H1 (cell line): ENCODE data around the gene ADORA1. TPM values are rescaled to one million over a fixed set of nuclear protein-coding genes. Genes with fewer than 3 reads are reported as not detected.

Experiments
- CTCF ChIA-PET: fragments of 300-600 bp; sonication (Branson Sonifier 250); formaldehyde crosslinking; loops from one replicate; lab custom pipeline; 2021; ENCODE audit not compliant: partially characterized antibody; lab: Charles Lee
- POLR2A ChIA-PET: fragments of 300-600 bp; sonication (Branson Sonifier 250); formaldehyde crosslinking; loops from one replicate; lab custom pipeline; 2021; ENCODE audit warnings: inconsistent platforms; ENCODE audit not compliant: partially characterized antibody; lab: Charles Lee
- DNase-seq, 2 experiments: peaks; one replicate each; pipeline versions ENCODE4 v3.0.0 to v3.0.0-alpha.2; 2010 to 2022; ENCODE audit warnings: low spot score in 2 of 2, low read depth in 1 of 2, mixed read lengths in 1 of 2
- FAIRE-seq: peaks from 2 replicates; lab custom pipeline; 2011; peaks lifted over from hg19 to GRCh38; lab: Jason Lieb, UNC
- H2AFZ ChIP-seq: 2 replicates; pipeline ENCODE4 v1.8.1; 2012; ENCODE audit warnings: low read length, inconsistent platforms
- H2AK5ac ChIP-seq: 2 replicates; pipeline ENCODE4 v1.6.1; 2013; ENCODE audit warnings: low read depth, low read length
- H2BK120ac ChIP-seq: replicated peaks from 2 replicates; pipeline ENCODE3; 2013; ENCODE audit warnings: low read depth, low read length, inconsistent platforms
- H2BK12ac ChIP-seq: 2 replicates; pipeline ENCODE4 v1.6.1; 2013; ENCODE audit warnings: low read depth, low read length
- H2BK15ac ChIP-seq: 2 replicates; pipeline ENCODE4 v1.6.1; 2013; ENCODE audit warnings: low read length
- H2BK20ac ChIP-seq: 2 replicates; pipeline ENCODE4 v1.6.1; 2013; ENCODE audit warnings: low read length
- H2BK5ac ChIP-seq: 2 replicates; pipeline ENCODE4 v1.6.1; 2013; ENCODE audit warnings: low read depth, low read length
- H3K14ac ChIP-seq: 2 replicates; pipeline ENCODE4 v1.6.1; 2013; ENCODE audit warnings: inconsistent platforms; ENCODE audit not compliant: insufficient read length
- H3K18ac ChIP-seq: 2 replicates; pipeline ENCODE4 v1.6.1; 2013; ENCODE audit warnings: low read length; ENCODE audit errors: extremely low read depth
- H3K23ac ChIP-seq: 2 replicates; pipeline ENCODE4 v1.6.1; 2013; ENCODE audit warnings: inconsistent platforms; ENCODE audit not compliant: insufficient read length
- H3K23me2 ChIP-seq: 2 replicates; pipeline ENCODE4 v1.6.1; 2013; ENCODE audit warnings: low read depth, low read length
- H3K27ac ChIP-seq: 2 replicates; pipeline ENCODE4 v1.6.1; 2011; ENCODE audit warnings: low read depth, low read length, inconsistent platforms
- H3K27me3 ChIP-seq, 4 experiments: replicated peaks in 1 of 4; 1 replicate in 1 of 4; 2 replicates in 3 of 4; pipeline versions ENCODE4 v1.6.1 to v1.8.1; 2011 to 2013; ENCODE audit warnings: low read length in 3 of 4, mild to moderate bottlenecking in 3 of 4, inconsistent platforms in 2 of 4, mixed read lengths in 2 of 4, moderate library complexity in 1 of 4; ENCODE audit not compliant: control insufficient read depth in 3 of 4, insufficient read depth in 3 of 4; ENCODE audit errors: extremely low read depth in 1 of 4
- H3K36me3 ChIP-seq, 4 experiments: 2 replicates each; pipeline versions ENCODE4 v1.6.1 to v1.8.1; 2011 to 2013; ENCODE audit warnings: mild to moderate bottlenecking in 4 of 4, low read length in 3 of 4, moderate library complexity in 2 of 4, control low read depth in 1 of 4, inconsistent platforms in 1 of 4; ENCODE audit not compliant: insufficient read depth in 4 of 4, control insufficient read depth in 2 of 4
- H3K4ac ChIP-seq: replicated peaks from 2 replicates; pipeline ENCODE3; 2013; ENCODE audit warnings: low read length, low read depth, mixed read lengths, inconsistent platforms; ENCODE audit not compliant: insufficient read length
- H3K4me1 ChIP-seq, 4 experiments: replicated peaks in 1 of 4; 1 replicate in 1 of 4; 2 replicates in 3 of 4; pipeline versions ENCODE4 v1.6.1 to v1.8.1; 2011 to 2013; ENCODE audit warnings: low read length in 3 of 4, inconsistent platforms in 2 of 4, mixed read lengths in 1 of 4; ENCODE audit not compliant: insufficient read depth in 4 of 4, control insufficient read depth in 3 of 4
- H3K4me2 ChIP-seq, 2 experiments: 2 replicates each; pipeline versions ENCODE4 v1.6.1 to v1.8.1; 2011 to 2013; ENCODE audit warnings: low read depth in 2 of 2, low read length in 2 of 2, control low read depth in 1 of 2, inconsistent platforms in 1 of 2, mild to moderate bottlenecking in 1 of 2; ENCODE audit not compliant: insufficient read depth in 1 of 2
- H3K4me3 ChIP-seq, 4 experiments: fragments of 200-600, 300-600 bp in 1 of 4; sonication (generic), shearing (Covaris generic), sonication (Bioruptor Twin) in 1 of 4; 2 replicates each; pipeline versions ENCODE4 v1.5.1 to v1.8.1; 2011 to 2016; ENCODE audit warnings: low read length in 4 of 4, low read depth in 3 of 4, control low read depth in 2 of 4, inconsistent platforms in 2 of 4, mild to moderate bottlenecking in 2 of 4, mixed read lengths in 1 of 4, moderate library complexity in 1 of 4; ENCODE audit not compliant: insufficient read depth in 2 of 4; ENCODE audit errors: extremely low read depth in 1 of 4
- H3K56ac ChIP-seq: replicated peaks from 2 replicates; pipeline ENCODE3; 2013; ENCODE audit warnings: low read depth, mild to moderate bottlenecking, mixed read lengths, low read length, inconsistent platforms; ENCODE audit not compliant: insufficient read length
- H3K79me1 ChIP-seq: 2 replicates; pipeline ENCODE4 v1.6.1; 2013; ENCODE audit warnings: low read depth, low read length, control low read depth
- H3K79me2 ChIP-seq, 2 experiments: 2 replicates each; pipeline versions ENCODE4 v1.6.1 to v1.8.1; 2012 to 2013; ENCODE audit warnings: low read length in 2 of 2, mild to moderate bottlenecking in 2 of 2, inconsistent platforms in 1 of 2; ENCODE audit not compliant: insufficient read depth in 2 of 2, control insufficient read depth in 1 of 2
- H3K9ac ChIP-seq, 4 experiments: replicated peaks in 1 of 4; 1 replicate in 1 of 4; 2 replicates in 3 of 4; pipeline versions ENCODE4 v1.6.1 to v1.8.1; 2011 to 2013; ENCODE audit warnings: low read depth in 3 of 4, low read length in 3 of 4, control low read depth in 2 of 4, mild to moderate bottlenecking in 2 of 4, moderate library complexity in 2 of 4, inconsistent platforms in 1 of 4; ENCODE audit errors: extremely low read depth in 1 of 4
- H3K9me3 ChIP-seq, 2 experiments: 2 replicates each; pipeline versions ENCODE4 v1.6.1 to v1.8.1; 2012 to 2013; ENCODE audit warnings: mild to moderate bottlenecking in 2 of 2, moderate library complexity in 2 of 2, control low read depth in 1 of 2, inconsistent platforms in 1 of 2, low read depth in 1 of 2, low read length in 1 of 2, mixed read lengths in 1 of 2; ENCODE audit not compliant: insufficient read depth in 2 of 2
- H4K20me1 ChIP-seq, 2 experiments: replicated peaks in 1 of 2; 2 replicates each; pipeline versions ENCODE3 to v1.8.1; 2011 to 2013; ENCODE audit warnings: inconsistent platforms in 2 of 2, low read length in 2 of 2, mild to moderate bottlenecking in 1 of 2; ENCODE audit not compliant: insufficient read depth in 2 of 2, control insufficient read depth in 1 of 2
- H4K5ac ChIP-seq: 2 replicates; pipeline ENCODE4 v1.6.1; 2013; ENCODE audit warnings: low read length, low read depth, mixed read lengths, inconsistent platforms; ENCODE audit not compliant: insufficient read length
- H4K8ac ChIP-seq: 2 replicates; pipeline ENCODE4 v1.8.0; 2013; ENCODE audit warnings: mild to moderate bottlenecking, moderate library complexity, low read length, inconsistent platforms; ENCODE audit not compliant: insufficient read depth; ENCODE audit errors: extremely low read depth
- H4K91ac ChIP-seq: replicated peaks from 2 replicates; pipeline ENCODE3; 2013; ENCODE audit warnings: low read length, mixed read lengths, inconsistent platforms; ENCODE audit not compliant: insufficient read length
- BACH1 ChIP-seq: IDR thresholded peaks from 2 replicates; pipeline ENCODE4 v1.6.1; 2012; ENCODE audit warnings: low read length, improper control_type of control experiment
- BRCA1 ChIP-seq: IDR thresholded peaks from 2 replicates; pipeline ENCODE4 v1.6.1; 2012; ENCODE audit warnings: low read depth, low read length, improper control_type of control experiment
- CBX5 ChIP-seq: fragments of 300-800, 300-1000 bp; sonication (generic); IDR thresholded peaks from 2 replicates; pipeline ENCODE4 v1.7.1; 2016; ENCODE audit warnings: antibody characterized with exemption, low read length, low read depth
- CBX8 ChIP-seq: fragments of 300-800, 300-1000 bp; sonication (generic); IDR thresholded peaks from 2 replicates; pipeline ENCODE4 v1.7.1; 2016; ENCODE audit warnings: low read depth, low read length, borderline replicate concordance
- CEBPB ChIP-seq: IDR thresholded peaks from 2 replicates; pipeline ENCODE4 v1.6.1; 2012; ENCODE audit warnings: low read depth, low read length
- GABPA ChIP-seq: IDR thresholded peaks from 2 replicates; pipeline ENCODE4 v1.6.1; 2011; ENCODE audit warnings: mild to moderate bottlenecking, low read length, moderate library complexity, borderline replicate concordance; ENCODE audit not compliant: insufficient read depth
- KDM1A ChIP-seq: fragments of 200-600, 300-600 bp; sonication (generic); IDR thresholded peaks from 2 replicates; pipeline ENCODE4 v1.7.1; 2016; ENCODE audit warnings: mild to moderate bottlenecking, low read length, borderline replicate concordance
- POU5F1 ChIP-seq: IDR thresholded peaks from 2 replicates; pipeline ENCODE4 v1.6.1; 2011; ENCODE audit warnings: low read depth, mild to moderate bottlenecking, low read length, moderate library complexity
- RXRA ChIP-seq: IDR thresholded peaks from 2 replicates; pipeline ENCODE4 v1.6.1; 2011; ENCODE audit warnings: low read depth, mild to moderate bottlenecking, low read length, moderate library complexity; ENCODE audit not compliant: insufficient read depth
- SAP30 ChIP-seq: fragments of 300-600 bp; sonication (generic); IDR thresholded peaks from 2 replicates; pipeline ENCODE4 v1.7.1; 2012; ENCODE audit warnings: low read length, moderate library complexity, mild to moderate bottlenecking, inconsistent platforms; ENCODE audit not compliant: insufficient read depth, insufficient replicate concordance
- SP2 ChIP-seq: IDR thresholded peaks from 2 replicates; pipeline ENCODE4 v1.6.1; 2012; ENCODE audit warnings: mild to moderate bottlenecking, low read length, inconsistent platforms
- SUZ12 ChIP-seq: fragments of 200-600 bp; sonication (generic); IDR thresholded peaks from 2 replicates; pipeline ENCODE4 v1.6.1; 2012; ENCODE audit warnings: mild to moderate bottlenecking, inconsistent platforms, low read length, moderate library complexity, mixed read lengths
- TCF12 ChIP-seq: IDR thresholded peaks from 2 replicates; pipeline ENCODE4 v1.6.1; 2011; ENCODE audit warnings: low read depth, mild to moderate bottlenecking, low read length
- WGBS, 2 experiments: shearing (Covaris generic) in 1 of 2; methylation state at CpG; one replicate each; pipeline versions ENCODE4 v1.1.6 to v1.1.7; 2013 to 2015; ENCODE audit warnings: low lambda C conversion rate in 2 of 2, mixed read lengths in 2 of 2, inconsistent platforms in 1 of 2, low coverage in 1 of 2, missing lambda C conversion rate in 1 of 2; ENCODE audit not compliant: insufficient replicate concordance in 2 of 2, insufficient coverage in 1 of 2, insufficient read length in 1 of 2; ENCODE audit errors: extremely low coverage in 1 of 2, missing lambda C conversion rate in 1 of 2; 5-methylcytosine and 5-hydroxymethylcytosine counted together
- polyA plus RNA-seq, 7 experiments: library from polyadenylated mRNA; depleted of rRNA in 3 of 7; stranded (reverse) in 5 of 7; unstranded in 2 of 7; fragments of >200 nt in 5 of 7; fragments of 200-250 nt in 2 of 7; gene quantifications; 1 replicate in 5 of 7; 2 replicates in 1 of 7; 4 replicates in 1 of 7; pipeline versions ENCODE4 v1.2.1 to v1.2.3, GENCODE V29; 2011 to 2013; ENCODE audit warnings: missing spikeins in 2 of 7, mixed read lengths in 2 of 7
- total RNA-seq: library from RNA; stranded (reverse); fragmentation: NEBNext Ultra II Directional; extraction: Animal tissue kit (Norgen Biotek cat#: 25700); gene quantifications from 2 replicates; pipeline ENCODE4 v1.2.1, GENCODE V29; 2021
- TF ChIP-seq, protein P1 (sequence below): IDR thresholded peaks from 2 replicates; pipeline ENCODE4 v1.6.1; 2012; ENCODE audit warnings: inconsistent platforms

The ADORA1 gene
- total and polyA plus RNA-seq, 2 of the 8 experiments (the other 6 are each of a cell fraction or from before 2014, with no cell fraction given), result 3.3 to 6.7 TPM

DNA sequence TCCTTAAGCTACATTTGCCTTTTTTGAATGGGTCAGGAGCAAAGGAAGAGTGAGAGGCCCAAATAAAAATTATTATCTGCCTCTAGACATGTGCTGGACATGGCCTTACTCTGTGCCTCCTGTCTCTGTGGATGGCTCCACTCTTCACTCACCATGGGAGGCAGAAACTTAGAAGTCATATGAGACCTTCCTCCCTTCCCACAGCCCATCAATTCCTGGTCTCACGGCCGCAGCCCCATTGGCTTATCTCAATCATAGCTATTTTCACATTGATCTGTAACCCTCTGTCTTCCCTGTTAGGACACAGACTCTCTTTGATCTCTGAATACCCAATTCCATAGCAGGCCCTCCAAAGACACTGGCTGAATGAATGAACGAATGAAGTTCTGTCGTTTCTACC, 14.2 kb upstream of the ADORA1 start:
- Histone ChIP-seq H3K4me2 (no peak overlapping the region), H3K27me3 (peaks cover 0 to 6% (median 3%) of the 10 kb centered on the region in 4 experiments; a peak in 4 of 7 replicates), H3K14ac (no peak overlapping the region), H2BK20ac (no peak overlapping the region), H2AK5ac (no peak overlapping the region), H4K91ac (no peak overlapping the region), H3K79me2 (no peaks in the 10 kb centered on the region), H3K4me1 (peaks cover 0 to 2% (median under 1%) of the 10 kb centered on the region in 4 experiments; a peak in 1 of 7 replicates), H2BK15ac (no peak overlapping the region), H3K23me2 (no peaks in the 10 kb centered on the region), H4K20me1 (no peaks in the 10 kb centered on the region), H2AFZ (no peak overlapping the region), H3K36me3 (no peaks in the 10 kb centered on the region), H3K79me1 (no peaks in the 10 kb centered on the region), H2BK5ac (no peak overlapping the region), H4K8ac (no peak overlapping the region), H3K4me3 (no peak overlapping the region), H2BK12ac (no peak overlapping the region), H3K18ac (no peak overlapping the region), H3K9me3 (no peaks in the 10 kb centered on the region), H3K23ac (no peak overlapping the region), H4K5ac (no peak overlapping the region), H2BK120ac (no peak overlapping the region), H3K27ac (no peak overlapping the region), H3K56ac (no peak overlapping the region), H3K9ac (no peak overlapping the region), H3K4ac (no peak overlapping the region)
- FAIRE-seq (no peak), DNase-seq (no peak)
- CTCF ChIA-PET, result interaction anchor here (0.6 to 49.1 kb wide), 17 partner anchors 10 to 156 kb away, joined by 3 to 1071 read pairs (median 4); partner anchors contain the start of genes CHI3L1, MYOG and PPFIA4
- WGBS, 2 experiments, result 76% methylated on average over 4 of the region's 4 CpGs; no CpG with 5 or more reads in 1 of the 2 experiments
- POLR2A ChIA-PET, result no interaction called here
- TF ChIP-seq BACH1 (no peak), SUZ12 (no peak), GABPA (no peak), KDM1A (no peak), RXRA (no peak), CBX8 (no peak), CEBPB (no peak), BRCA1 (no peak), CBX5 (no peak), TCF12 (no peak), SP2 (no peak), SAP30 (no peak), POU5F1 (no peak)
- TF ChIP-seq, protein P1, sequence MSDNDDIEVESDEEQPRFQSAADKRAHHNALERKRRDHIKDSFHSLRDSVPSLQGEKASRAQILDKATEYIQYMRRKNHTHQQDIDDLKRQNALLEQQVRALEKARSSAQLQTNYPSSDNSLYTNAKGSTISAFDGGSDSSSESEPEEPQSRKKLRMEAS, result no peak
